D721Med (cell line): Measurements from ENCODE around the gene CWF19L1.

Experiments used
- DNase-seq: peaks from one replicate; pipeline ENCODE4 v3.0.0; 2011; ENCODE audit warnings: low spot score; ENCODE audit not compliant: insufficient read length
- FAIRE-seq: peaks from 2 replicates; lab custom pipeline; 2011; peaks lifted over from hg19 to GRCh38; lab: Jason Lieb, UNC
- TF ChIP-seq, protein P1 (sequence below): IDR thresholded peaks from 2 replicates; pipeline ENCODE4 v1.5.1; 2012; ENCODE audit warnings: mild to moderate bottlenecking, control low read depth; ENCODE audit not compliant: insufficient read depth; ENCODE audit errors: missing control alignments

The CWF19L1 gene

DNA sequence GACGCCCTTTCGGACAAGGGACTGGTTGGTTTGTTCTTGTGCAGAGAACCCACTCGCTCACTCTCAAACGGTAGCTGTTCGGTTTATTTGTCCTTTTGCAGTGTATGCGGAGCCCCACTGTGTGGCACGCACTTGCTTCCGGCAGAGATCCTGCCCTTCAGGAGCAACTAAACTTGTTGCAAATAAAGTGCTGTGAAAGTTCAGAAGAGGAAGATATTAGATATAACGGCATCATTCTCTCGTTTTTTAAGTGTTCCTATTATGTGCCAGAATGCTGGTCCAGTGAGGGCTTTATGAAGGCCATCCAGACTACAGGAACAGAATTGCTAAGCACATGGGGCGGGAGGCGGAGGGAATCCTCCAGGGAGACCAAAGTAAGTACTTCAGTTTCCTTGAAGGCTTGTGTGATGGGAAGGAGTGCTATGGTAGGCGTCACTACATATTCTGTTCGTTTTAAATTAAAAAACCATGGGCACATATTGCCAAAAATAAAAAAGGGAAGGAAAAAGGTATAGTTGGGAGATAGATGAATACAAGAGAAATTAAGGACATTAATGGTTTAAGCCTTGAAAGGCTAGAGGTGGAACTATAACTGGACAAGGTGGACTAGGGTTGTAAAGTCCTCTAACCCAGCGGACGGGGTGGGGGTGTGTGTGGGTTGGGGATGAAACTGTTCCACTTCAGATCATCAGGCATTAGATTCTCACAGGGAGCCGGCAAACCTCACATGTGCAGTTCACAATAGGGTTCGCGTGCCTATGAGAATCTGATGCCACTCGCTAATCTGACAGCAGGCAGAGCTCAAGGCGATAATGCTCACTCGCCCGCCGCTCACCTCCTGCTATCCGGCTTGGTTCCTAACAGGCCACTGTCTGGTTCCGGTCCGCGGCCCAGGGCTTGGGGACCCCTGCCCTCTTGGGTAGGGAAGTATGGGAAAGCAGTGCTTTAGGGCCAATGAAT lies 80.9 kb downstream of the CWF19L1 start:
- FAIRE-seq (no peak), DNase-seq (no peak)
- TF ChIP-seq, protein P1, sequence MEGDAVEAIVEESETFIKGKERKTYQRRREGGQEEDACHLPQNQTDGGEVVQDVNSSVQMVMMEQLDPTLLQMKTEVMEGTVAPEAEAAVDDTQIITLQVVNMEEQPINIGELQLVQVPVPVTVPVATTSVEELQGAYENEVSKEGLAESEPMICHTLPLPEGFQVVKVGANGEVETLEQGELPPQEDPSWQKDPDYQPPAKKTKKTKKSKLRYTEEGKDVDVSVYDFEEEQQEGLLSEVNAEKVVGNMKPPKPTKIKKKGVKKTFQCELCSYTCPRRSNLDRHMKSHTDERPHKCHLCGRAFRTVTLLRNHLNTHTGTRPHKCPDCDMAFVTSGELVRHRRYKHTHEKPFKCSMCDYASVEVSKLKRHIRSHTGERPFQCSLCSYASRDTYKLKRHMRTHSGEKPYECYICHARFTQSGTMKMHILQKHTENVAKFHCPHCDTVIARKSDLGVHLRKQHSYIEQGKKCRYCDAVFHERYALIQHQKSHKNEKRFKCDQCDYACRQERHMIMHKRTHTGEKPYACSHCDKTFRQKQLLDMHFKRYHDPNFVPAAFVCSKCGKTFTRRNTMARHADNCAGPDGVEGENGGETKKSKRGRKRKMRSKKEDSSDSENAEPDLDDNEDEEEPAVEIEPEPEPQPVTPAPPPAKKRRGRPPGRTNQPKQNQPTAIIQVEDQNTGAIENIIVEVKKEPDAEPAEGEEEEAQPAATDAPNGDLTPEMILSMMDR: no peak

DNA sequence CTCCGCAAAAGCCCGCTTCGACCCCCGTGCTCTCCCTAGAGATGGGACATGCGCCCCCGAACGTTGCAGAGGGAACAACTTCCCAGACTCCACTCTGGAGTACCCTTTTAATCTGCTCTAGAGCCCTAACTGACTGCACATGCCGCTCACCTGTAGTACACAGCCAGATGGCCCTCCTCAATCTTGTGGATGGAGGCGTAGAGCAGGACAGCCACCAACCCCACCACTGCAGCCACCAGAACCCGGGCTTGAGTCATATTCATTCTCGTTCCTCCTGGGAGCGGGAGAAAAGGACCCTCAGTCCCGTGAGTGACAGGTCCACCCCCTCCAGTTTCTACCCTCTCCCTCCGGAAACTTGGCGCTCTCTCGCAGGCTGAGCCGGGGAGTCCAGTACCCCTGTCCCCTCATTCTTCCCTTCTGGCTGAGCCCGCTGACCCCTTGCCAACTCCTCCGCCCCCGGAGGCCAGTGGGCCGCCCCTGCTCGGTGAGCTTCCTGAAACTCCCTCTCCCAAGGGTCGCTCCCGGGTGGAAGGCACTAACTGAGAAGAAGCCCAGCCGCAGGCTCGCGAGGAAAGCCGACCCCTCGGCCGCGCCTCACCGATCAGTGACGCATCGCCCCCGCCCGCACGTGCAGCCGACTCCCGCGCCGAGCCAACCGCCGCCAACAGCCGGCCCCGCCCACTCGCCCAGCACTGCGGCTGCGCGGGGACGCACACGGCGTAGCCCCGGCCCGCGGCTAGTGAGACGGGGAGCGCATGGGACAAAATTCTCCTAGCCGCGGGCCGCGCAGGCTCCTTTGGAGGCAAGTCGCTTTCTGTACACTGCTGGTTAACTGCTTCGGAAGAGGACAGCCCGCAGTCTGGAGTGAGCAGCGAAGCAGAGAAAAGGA lies 81.8 kb downstream of the CWF19L1 start, which contains the start of gene ERLIN1:
Gene ERLIN1 (minus strand): TSS at position 666 of the 889 bp plus-strand sequence. CDS start 403 bp downstream, at position 263.
- no peak for FAIRE-seq
- TF ChIP-seq, protein P1: no peak
- DNase-seq: peak; percentile 53

DNA sequence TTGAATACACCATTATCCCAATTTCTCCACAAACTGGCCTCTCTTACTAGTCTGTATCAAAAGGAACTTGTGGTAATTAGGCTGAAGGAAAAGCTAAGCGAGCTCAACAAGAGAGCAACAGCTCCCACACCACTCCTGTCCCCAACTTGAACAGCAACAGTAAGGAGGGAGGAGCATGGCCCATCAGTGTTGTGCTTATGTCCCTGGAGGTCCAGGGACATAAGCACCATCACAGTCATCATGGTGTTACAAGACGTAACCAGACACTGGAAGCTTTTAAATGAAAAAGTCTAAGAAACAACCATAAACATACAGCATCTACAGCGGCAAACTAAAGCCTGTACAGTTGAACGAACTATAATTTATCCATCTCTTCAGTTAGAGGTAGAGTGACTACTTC lies 82.6 kb downstream of the CWF19L1 start:
- FAIRE-seq (peak; percentile 67), DNase-seq (no peak)
- TF ChIP-seq, protein P1: no peak

DNA sequence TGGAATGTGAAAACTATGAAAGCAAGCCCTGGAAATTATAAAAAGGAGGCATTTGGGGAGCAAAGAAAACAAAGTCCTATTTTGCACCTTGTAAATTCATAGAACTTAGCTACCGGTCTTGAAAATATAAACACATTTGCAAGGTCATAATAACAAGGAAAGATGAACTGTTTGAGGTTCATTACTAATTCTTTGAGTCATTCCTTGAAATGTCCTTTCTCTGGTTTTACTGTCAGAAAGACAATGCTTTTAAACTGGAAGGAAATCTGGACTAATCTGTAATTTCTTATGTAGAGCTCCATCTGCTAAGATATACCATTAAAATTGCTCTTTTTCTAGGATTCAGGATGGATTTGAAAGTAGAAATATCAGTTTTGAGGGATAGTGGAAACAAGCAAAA lies 83.0 kb downstream of the CWF19L1 start:
- FAIRE-seq: peak; percentile 11
- TF ChIP-seq, protein P1: no peak
- DNase-seq: no peak

DNA sequence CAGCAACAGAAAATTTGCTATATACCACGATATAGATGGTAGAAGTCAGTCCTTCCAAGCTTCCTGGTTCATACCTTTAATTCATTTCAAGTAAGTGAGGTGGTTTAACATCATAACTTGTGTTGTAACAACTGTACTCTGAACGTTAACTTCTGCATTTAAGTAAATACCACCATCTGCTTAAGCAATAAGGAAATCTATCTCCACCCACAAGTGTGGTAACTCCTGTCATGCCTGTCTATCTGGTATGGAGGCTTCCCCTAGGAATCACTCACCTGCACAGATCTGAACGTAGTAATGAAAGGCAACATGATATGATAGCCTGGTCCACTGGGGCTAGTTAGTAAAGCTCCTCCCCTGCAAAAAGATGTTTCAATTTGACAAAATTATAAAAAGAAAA lies 84.0 kb downstream of the CWF19L1 start:
- DNase-seq (no peak), FAIRE-seq (peak; percentile 66)
- TF ChIP-seq, protein P1: no peak

DNA sequence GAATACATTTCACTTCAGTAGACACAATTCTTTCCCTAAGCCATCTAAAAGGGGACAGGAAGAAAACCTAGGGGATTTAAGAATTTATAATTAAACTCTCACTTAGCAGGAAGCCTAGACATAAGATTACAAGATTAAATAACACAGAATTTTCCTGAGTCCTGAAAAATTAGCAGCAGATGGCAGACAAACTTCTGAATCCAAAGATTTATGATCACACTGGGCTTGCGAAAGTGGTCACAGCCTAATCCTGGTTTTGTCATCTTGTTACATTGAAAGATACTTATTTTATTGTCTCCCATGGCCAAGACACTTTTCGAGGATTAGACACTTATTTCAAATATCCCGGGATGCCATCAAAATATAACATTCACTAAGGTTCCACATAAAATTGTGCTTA lies 84.5 kb downstream of the CWF19L1 start:
- FAIRE-seq (peak; percentile 95), DNase-seq (no peak)
- TF ChIP-seq, protein P1: no peak
